Activated B cell treated with CpG ODN at 0.5 μM for 24 hours (primary cell): Measurements from ENCODE around the gene AVP. TPM values are rescaled to one million over a fixed set of nuclear protein-coding genes. Genes with fewer than 3 reads are reported as not detected.
"Not testable (repeated sequence)": the region's sequence is repeated elsewhere in the genome, so short reads cannot be mapped to it uniquely, and the experiment has no call there.

Experiments used
- ATAC-seq: fragments of 200-7000 bp; cut with Tn5 transposase; one replicate; pipeline ENCODE4 v1.10.0; 2021; ENCODE audit warnings: low read depth, mild to moderate bottlenecking, moderate library complexity
- CTCF ChIA-PET: fragments of 350-600 bp; sonication (Branson Sonifier 250); formaldehyde crosslinking; loops from one replicate; lab custom pipeline; 2021; ENCODE audit warnings: antibody characterized with exemption; lab: Charles Lee
- POLR2A ChIA-PET: fragments of 350-600 bp; sonication (Branson Sonifier 250); formaldehyde crosslinking; loops from one replicate; lab custom pipeline; 2021; ENCODE audit warnings: antibody characterized with exemption; lab: Charles Lee
- DNase-seq: peaks from one replicate; pipeline ENCODE4 v3.0.0; 2022
- H3K27ac Mint-ChIP-seq: one replicate; pipeline ENCODE4 v1.8.0; 2020; ENCODE audit warnings: mixed read lengths
- H3K27me3 Mint-ChIP-seq: one replicate; pipeline ENCODE4 v1.8.0; 2021; ENCODE audit warnings: mixed read lengths
- H3K36me3 Mint-ChIP-seq: one replicate; pipeline ENCODE4 v1.8.0; 2021; ENCODE audit warnings: low read depth, mixed read lengths
- H3K4me1 Mint-ChIP-seq: one replicate; pipeline ENCODE4 v1.8.0; 2021; ENCODE audit warnings: mixed read lengths
- H3K4me3 Mint-ChIP-seq: one replicate; pipeline ENCODE4 v1.8.0; 2020; ENCODE audit warnings: mild to moderate bottlenecking, mixed read lengths
- H3K9me3 Mint-ChIP-seq: one replicate; pipeline ENCODE4 v1.8.0; 2020; ENCODE audit warnings: mixed read lengths
- CTCF ChIP-seq: fragments of 200-600 bp; IDR thresholded peaks from one replicate; pipeline ENCODE4 v1.8.0; 2022; ENCODE audit warnings: antibody characterized with exemption, mild to moderate bottlenecking
- intact Hi-C: fragments of 100-400 bp; cut with micrococcal nuclease; formaldehyde crosslinking; loops from one replicate; pipeline ENCODE4 v1.15.1; 2024
- total RNA-seq: library from RNA; stranded (reverse); gene quantifications from 2 replicates; pipeline ENCODE4 v1.2.3, GENCODE V29; 2022

Gene AVP
- total RNA-seq, 1 donor from 2014 or later, result not detected

- ATAC-seq, result no peak
- CTCF ChIA-PET, result no interaction called here
Measured at GRCh38 chr20:3074812-3075211, 9.7 kb downstream of the AVP start.

GRCh38 chr20:3073251-3073643, 11.3 kb downstream of the AVP start:
- intact Hi-C loops, H3K27ac Mint-ChIP-seq, H3K36me3 Mint-ChIP-seq, H3K9me3 Mint-ChIP-seq, ATAC-seq, DNase-seq: not testable (repeated sequence)
- peaks cover 20% of the 10 kb centered on the region for H3K27me3 Mint-ChIP-seq
- peaks cover 31% of the 10 kb centered on the region for H3K4me1 Mint-ChIP-seq
- POLR2A ChIA-PET, result interaction anchor here (0.8 kb wide), 1 partner anchor 8 kb away, joined by 3 read pairs; no protein-coding TSS in a partner anchor
- peak overlapping the region; percentile 19 for H3K4me3 Mint-ChIP-seq
- CTCF ChIA-PET, result interaction anchor here (0.6 kb wide), 1 partner anchor 176 kb away, joined by 3 read pairs; no protein-coding TSS in a partner anchor

More at GRCh38 chr20:3074812-3075211, 9.7 kb downstream of the AVP start:
- H3K9me3 Mint-ChIP-seq, result no peaks in the 10 kb centered on the region
- no peak overlapping the region for H3K4me3 Mint-ChIP-seq
- DNase-seq, result no peak
- POLR2A ChIA-PET, result no interaction called here
- TF ChIP-seq CTCF, result no peak
- intact Hi-C loops, result no loop called here
- H3K27me3 Mint-ChIP-seq, result peaks cover 29% of the 10 kb centered on the region
- no peak overlapping the region for H3K27ac Mint-ChIP-seq
- no peaks in the 10 kb centered on the region for H3K36me3 Mint-ChIP-seq
- peaks cover 19% of the 10 kb centered on the region for H3K4me1 Mint-ChIP-seq

- CTCF ChIA-PET, result interaction anchor here (0.6 to 1.7 kb wide), 2 partner anchors 19 to 176 kb away, joined by 3 to 5 read pairs; no protein-coding TSS in a partner anchor
- H3K27ac Mint-ChIP-seq, result peak overlapping the region; percentile 66
- no peaks in the 10 kb centered on the region for H3K36me3 Mint-ChIP-seq
- POLR2A ChIA-PET, result interaction anchor here (0.5 to 1.9 kb wide), 4 partner anchors 27 to 1253 kb away, joined by 3 to 7 read pairs (median 4); partner anchors contain the start of genes MRPS26 and NOP56
- H3K4me3 Mint-ChIP-seq, result peak overlapping the region; percentile 81
- peaks cover 36% of the 10 kb centered on the region for H3K4me1 Mint-ChIP-seq
- intact Hi-C loops, result no loop called here
- ATAC-seq, result no peak
- TF ChIP-seq CTCF, result no peak
- DNase-seq, result no peak
- H3K27me3 Mint-ChIP-seq, result peaks cover 15% of the 10 kb centered on the region
- H3K9me3 Mint-ChIP-seq, result no peaks in the 10 kb centered on the region
Measured at GRCh38 chr20:3072530-3073250, 11.8 kb downstream of the AVP start.

GRCh38 chr20:3071610-3072529, 12.7 kb downstream of the AVP start, which contains the start of gene OXT:
TSS of gene OXT (plus strand) at chr20:3071620. CDS start at chr20:3071656, 36 bp downstream.
- DNase-seq (peak; percentile 56), ATAC-seq (peak; percentile 79)
- peak within 1 kb of the TSS; percentile 81 for H3K4me3 Mint-ChIP-seq
- POLR2A ChIA-PET, result interaction anchor here (0.5 to 1.9 kb wide), 5 partner anchors 26 to 1254 kb away, joined by 3 to 7 read pairs (median 3); partner anchors contain the start of genes MRPS26 and NOP56
- intact Hi-C loops, result no loop called here
- no peak for TF ChIP-seq CTCF
- H3K27me3 Mint-ChIP-seq, result peaks cover 10% of the 10 kb centered on the region
- H3K4me1 Mint-ChIP-seq, result peaks cover 42% of the 10 kb centered on the region
- no peaks in the 10 kb centered on the region for H3K36me3 Mint-ChIP-seq
- no peaks in the 10 kb centered on the region for H3K9me3 Mint-ChIP-seq
- H3K27ac Mint-ChIP-seq, result peak within 1 kb of the TSS; percentile 66
- CTCF ChIA-PET, result interaction anchor here (1.7 kb wide), 1 partner anchor 18 kb away, joined by 5 read pairs; no protein-coding TSS in a partner anchor

GRCh38 chr20:3071266-3071609, 13.3 kb downstream of the AVP start:
- DNase-seq, result no peak
- ChIA-PET POLR2A (interaction anchor here (1.5 to 1.9 kb wide), 2 partner anchors 26 to 419 kb away, joined by 3 to 7 read pairs; partner anchors contain the start of genes MRPS26 and NOP56), CTCF (interaction anchor here (1.7 kb wide), 1 partner anchor 17 kb away, joined by 5 read pairs; no protein-coding TSS in a partner anchor)
- intact Hi-C loops, result no loop called here
- ATAC-seq, result no peak
- no peaks in the 10 kb centered on the region for H3K36me3 Mint-ChIP-seq
- H3K27me3 Mint-ChIP-seq, result peaks cover 7% of the 10 kb centered on the region
- H3K4me3 Mint-ChIP-seq, result peak overlapping the region; percentile 81
- H3K4me1 Mint-ChIP-seq, result peaks cover 44% of the 10 kb centered on the region
- H3K27ac Mint-ChIP-seq, result peak overlapping the region; percentile 18
- TF ChIP-seq CTCF, result no peak
- H3K9me3 Mint-ChIP-seq, result no peaks in the 10 kb centered on the region
